Measurements from ENCODE around the gene NREP.

NREP gene

DNA sequence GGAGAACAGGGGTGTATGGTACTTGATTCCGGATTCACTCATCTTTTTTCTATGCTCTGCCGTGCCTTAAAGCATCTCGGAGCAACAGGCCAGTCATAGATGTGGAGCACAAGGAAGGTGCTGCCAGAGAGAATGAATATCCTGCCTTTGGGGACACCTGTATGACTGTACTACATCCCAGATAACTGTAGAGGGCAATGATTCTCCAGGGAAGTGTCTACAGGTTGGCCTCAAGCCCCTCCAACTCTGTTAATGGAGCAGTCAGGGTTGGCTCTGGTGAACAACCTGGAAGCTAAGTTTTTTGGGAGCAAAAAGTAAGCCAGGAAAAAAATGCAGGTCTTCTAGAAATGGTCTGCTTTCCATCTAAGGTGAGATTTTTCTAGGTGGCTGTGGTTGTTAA lies 71.0 kb downstream of the NREP start:
- Histone ChIP-seq H3K36me3 (ENCODE audit: control insufficient read depth in 4 of 4, insufficient read depth in 4 of 4, low read length in 3 of 4) (no peaks in the 10 kb centered on the region), H3K4me3 (ENCODE audit: control insufficient read depth in 1 of 7, extremely low read depth in 1 of 7, insufficient read depth in 4 of 7, low read depth in 2 of 7, low read length in 6 of 7) (no peak overlapping the region), H3K9me3 (ENCODE audit: control extremely low read depth in 1 of 5, control insufficient read depth in 4 of 5, insufficient read depth in 2 of 5, low read depth in 1 of 5, low read length in 4 of 5) (peaks cover 0 to 2% (median 0%) of the 10 kb centered on the region in 5 experiments), H3K27me3 (replicated peaks in 2 of 5; ENCODE audit: control insufficient read depth in 4 of 5, insufficient read depth in 5 of 5, low read length in 4 of 5) (no peaks in the 10 kb centered on the region), H3K4me1 (ENCODE audit: control extremely low read depth in 1 of 4, control insufficient read depth in 4 of 4, insufficient read depth in 4 of 4, low read length in 3 of 4) (no peaks in the 10 kb centered on the region), H3K27ac (ENCODE audit: insufficient read depth in 1 of 2, low read depth in 1 of 2, low read length in 2 of 2, poor library complexity in 1 of 2, severe bottlenecking in 2 of 2) (no peak overlapping the region)
- 96% methylated on average over 3 of the region's 3 CpGs for WGBS (ENCODE audit: insufficient coverage)
- ChIA-PET CTCF (interaction anchor here (1.4 to 1.5 kb wide), 2 partner anchors 52 to 464 kb away, joined by 3 to 5 read pairs; no protein-coding TSS in a partner anchor), POLR2A (no interaction called here)
- peak; percentile 5 to 23 (median 15) for DNase-seq

DNA sequence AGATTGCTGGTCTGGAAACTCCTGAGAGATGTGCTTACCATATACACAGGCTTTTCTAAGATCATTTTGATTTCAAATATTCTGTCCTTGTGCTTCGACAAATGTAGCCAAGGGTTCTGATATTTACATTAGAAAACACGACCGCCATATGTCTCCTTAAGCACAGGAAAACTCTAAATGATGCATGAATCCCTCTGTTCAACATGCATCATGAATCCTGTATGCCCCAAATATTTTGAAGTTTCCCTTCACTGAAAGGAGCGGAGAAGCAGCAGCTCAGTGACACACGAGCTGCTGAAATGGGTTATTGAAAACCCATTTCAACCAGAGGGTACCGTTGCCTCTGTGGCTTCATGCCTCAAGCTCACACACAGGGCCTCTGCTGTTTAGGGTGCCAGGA lies 74.4 kb downstream of the NREP start:
- Histone ChIP-seq H3K4me1 (ENCODE audit: control extremely low read depth in 1 of 4, control insufficient read depth in 4 of 4, insufficient read depth in 4 of 4, low read length in 3 of 4) (no peaks in the 10 kb centered on the region), H3K27me3 (replicated peaks in 2 of 5; ENCODE audit: control insufficient read depth in 4 of 5, insufficient read depth in 5 of 5, low read length in 4 of 5) (no peaks in the 10 kb centered on the region), H3K27ac (ENCODE audit: insufficient read depth in 1 of 2, low read depth in 1 of 2, low read length in 2 of 2, poor library complexity in 1 of 2, severe bottlenecking in 2 of 2) (no peak overlapping the region), H3K4me3 (ENCODE audit: control insufficient read depth in 1 of 7, extremely low read depth in 1 of 7, insufficient read depth in 4 of 7, low read depth in 2 of 7, low read length in 6 of 7) (no peak overlapping the region), H3K9me3 (ENCODE audit: control extremely low read depth in 1 of 5, control insufficient read depth in 4 of 5, insufficient read depth in 2 of 5, low read depth in 1 of 5, low read length in 4 of 5) (peaks cover 0 to 2% (median 0%) of the 10 kb centered on the region in 5 experiments), H3K36me3 (ENCODE audit: control insufficient read depth in 4 of 4, insufficient read depth in 4 of 4, low read length in 3 of 4) (no peaks in the 10 kb centered on the region)
- ChIA-PET POLR2A (no interaction called here), CTCF (interaction anchor here (0.6 kb wide), 1 partner anchor 11 kb away, joined by 3 read pairs; no protein-coding TSS in a partner anchor)
- 97% methylated on average over 6 of the region's 6 CpGs for WGBS (ENCODE audit: insufficient coverage)
- no peak for DNase-seq

DNA sequence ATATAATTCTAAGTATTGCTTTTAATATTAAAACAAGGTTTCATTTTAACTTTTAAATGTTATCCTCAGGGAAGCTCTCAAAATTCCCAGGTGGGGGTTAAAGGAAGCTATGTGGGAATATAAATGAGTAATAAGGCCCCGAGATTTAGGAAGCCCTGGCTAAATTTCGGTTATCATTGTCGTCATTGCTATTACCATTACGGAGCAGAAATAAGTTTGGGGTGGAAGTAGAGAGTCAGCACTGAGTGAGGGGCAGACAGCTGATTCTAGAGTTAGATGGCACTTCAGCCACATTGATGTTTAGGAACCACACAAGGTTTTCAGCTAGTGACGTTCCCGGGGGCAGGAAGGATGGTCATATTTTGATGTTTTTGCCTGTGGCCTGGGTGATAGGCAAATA lies 74.9 kb downstream of the NREP start:
- no peak overlapping the region for H3K27ac ChIP-seq (ENCODE audit: insufficient read depth in 1 of 2, low read depth in 1 of 2, low read length in 2 of 2, poor library complexity in 1 of 2, severe bottlenecking in 2 of 2)
- CTCF ChIA-PET: interaction anchor here (0.6 kb wide), 1 partner anchor 10 kb away, joined by 3 read pairs; no protein-coding TSS in a partner anchor
- H3K36me3 ChIP-seq (ENCODE audit: control insufficient read depth in 4 of 4, insufficient read depth in 4 of 4, low read length in 3 of 4): no peaks in the 10 kb centered on the region
- H3K4me3 ChIP-seq (ENCODE audit: control insufficient read depth in 1 of 7, extremely low read depth in 1 of 7, insufficient read depth in 4 of 7, low read depth in 2 of 7, low read length in 6 of 7): no peak overlapping the region
- no peaks in the 10 kb centered on the region for H3K4me1 ChIP-seq (ENCODE audit: control extremely low read depth in 1 of 4, control insufficient read depth in 4 of 4, insufficient read depth in 4 of 4, low read length in 3 of 4)
- DNase-seq: no peak
- H3K9me3 ChIP-seq (ENCODE audit: control extremely low read depth in 1 of 5, control insufficient read depth in 4 of 5, insufficient read depth in 2 of 5, low read depth in 1 of 5, low read length in 4 of 5): peaks cover 0 to 2% (median 0%) of the 10 kb centered on the region in 5 experiments
- 100% methylated on average over 2 of the region's 6 CpGs for WGBS (ENCODE audit: insufficient coverage)
- no peaks in the 10 kb centered on the region for H3K27me3 ChIP-seq (replicated peaks in 2 of 5; ENCODE audit: control insufficient read depth in 4 of 5, insufficient read depth in 5 of 5, low read length in 4 of 5)
- POLR2A ChIA-PET: no interaction called here

DNA sequence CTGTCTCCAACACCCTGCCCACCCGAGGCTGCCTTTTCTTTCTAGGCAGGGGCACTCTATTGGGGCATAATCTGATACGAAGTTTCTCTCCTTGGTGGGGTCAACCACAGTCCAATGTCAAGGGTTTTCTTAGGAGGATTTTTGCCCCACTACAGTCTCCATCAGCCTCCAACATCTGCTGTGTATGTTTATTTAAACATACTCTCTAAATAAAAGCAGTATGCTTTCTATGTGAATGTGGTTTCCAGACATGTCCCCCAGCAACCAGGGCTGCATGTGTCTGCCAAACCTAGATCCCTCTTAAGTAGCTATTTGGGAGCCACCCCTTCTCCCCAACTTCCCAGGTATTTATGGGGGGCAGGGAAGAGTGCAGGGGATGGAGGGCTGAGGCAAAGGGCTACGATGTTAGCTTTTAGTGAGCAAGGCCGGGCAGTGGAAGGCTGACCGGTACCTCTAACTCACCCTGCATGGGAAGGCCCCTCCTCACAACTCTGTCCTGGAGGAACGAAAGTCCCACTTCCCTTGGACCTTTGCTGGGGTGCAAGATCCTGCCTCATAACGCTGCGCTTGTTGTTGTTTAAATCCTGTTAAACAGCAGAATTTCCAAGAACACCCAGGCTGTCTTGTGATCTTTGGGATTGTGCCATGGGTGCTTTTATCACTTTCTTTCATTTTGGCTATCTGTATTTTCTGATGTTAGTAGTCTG lies 75.4 kb downstream of the NREP start:
- ChIA-PET CTCF (no interaction called here), POLR2A (no interaction called here)
- no peaks in the 10 kb centered on the region for H3K27me3 ChIP-seq (replicated peaks in 2 of 5; ENCODE audit: control insufficient read depth in 4 of 5, insufficient read depth in 5 of 5, low read length in 4 of 5)
- H3K9me3 ChIP-seq (ENCODE audit: control extremely low read depth in 1 of 5, control insufficient read depth in 4 of 5, insufficient read depth in 2 of 5, low read depth in 1 of 5, low read length in 4 of 5): peaks cover 0 to 2% (median 0%) of the 10 kb centered on the region in 5 experiments
- WGBS (ENCODE audit: insufficient coverage): 98% methylated on average over 7 of the region's 8 CpGs
- no peak overlapping the region for H3K4me3 ChIP-seq (ENCODE audit: control insufficient read depth in 1 of 7, extremely low read depth in 1 of 7, insufficient read depth in 4 of 7, low read depth in 2 of 7, low read length in 6 of 7)
- H3K27ac ChIP-seq (ENCODE audit: insufficient read depth in 1 of 2, low read depth in 1 of 2, low read length in 2 of 2, poor library complexity in 1 of 2, severe bottlenecking in 2 of 2): no peak overlapping the region
- no peaks in the 10 kb centered on the region for H3K36me3 ChIP-seq (ENCODE audit: control insufficient read depth in 4 of 4, insufficient read depth in 4 of 4, low read length in 3 of 4)
- H3K4me1 ChIP-seq (ENCODE audit: control extremely low read depth in 1 of 4, control insufficient read depth in 4 of 4, insufficient read depth in 4 of 4, low read length in 3 of 4): no peaks in the 10 kb centered on the region
- no peak for DNase-seq

DNA sequence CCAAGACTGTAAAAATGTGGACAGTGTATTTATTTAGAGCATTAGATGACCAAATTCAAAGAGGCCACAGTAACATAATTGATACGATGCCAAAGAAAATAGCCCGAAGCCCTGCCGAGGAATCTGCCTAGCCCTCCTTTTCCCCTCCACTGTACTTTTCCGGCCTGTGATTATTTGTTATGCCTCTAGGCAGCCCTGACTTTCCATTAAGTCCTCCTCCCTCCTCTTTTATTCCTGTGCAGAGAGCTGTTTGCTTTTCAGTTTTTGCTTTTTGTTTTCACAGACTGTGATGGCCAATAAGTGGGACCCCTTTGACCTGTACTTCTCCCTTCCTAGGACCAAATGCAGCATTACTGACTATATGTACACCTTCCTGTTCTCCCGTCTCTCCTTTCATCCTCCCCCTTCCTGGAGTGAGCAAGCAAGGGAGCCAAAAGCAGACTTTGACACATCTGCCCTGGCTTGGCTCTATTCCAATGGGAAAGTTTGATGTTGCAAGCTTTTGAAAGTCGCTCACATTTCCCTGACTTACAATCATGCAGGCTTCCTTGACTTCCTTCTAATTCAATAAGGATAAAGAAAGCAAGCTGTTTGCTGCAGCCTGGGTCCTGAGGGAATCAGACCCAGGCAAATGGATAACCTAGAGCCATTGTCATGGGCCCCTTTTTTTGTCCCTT lies 76.1 kb downstream of the NREP start:
- 93% methylated on average over 6 of the region's 6 CpGs for WGBS (ENCODE audit: insufficient coverage)
- H3K27me3 ChIP-seq (replicated peaks in 2 of 5; ENCODE audit: control insufficient read depth in 4 of 5, insufficient read depth in 5 of 5, low read length in 4 of 5): no peaks in the 10 kb centered on the region
- POLR2A ChIA-PET: no interaction called here
- no peak for DNase-seq
- H3K27ac ChIP-seq (ENCODE audit: insufficient read depth in 1 of 2, low read depth in 1 of 2, low read length in 2 of 2, poor library complexity in 1 of 2, severe bottlenecking in 2 of 2): no peak overlapping the region
- H3K9me3 ChIP-seq (ENCODE audit: control extremely low read depth in 1 of 5, control insufficient read depth in 4 of 5, insufficient read depth in 2 of 5, low read depth in 1 of 5, low read length in 4 of 5): no peaks in the 10 kb centered on the region
- H3K36me3 ChIP-seq (ENCODE audit: control insufficient read depth in 4 of 4, insufficient read depth in 4 of 4, low read length in 3 of 4): no peaks in the 10 kb centered on the region
- H3K4me3 ChIP-seq (ENCODE audit: control insufficient read depth in 1 of 7, extremely low read depth in 1 of 7, insufficient read depth in 4 of 7, low read depth in 2 of 7, low read length in 6 of 7): no peak overlapping the region
- no peaks in the 10 kb centered on the region for H3K4me1 ChIP-seq (ENCODE audit: control extremely low read depth in 1 of 4, control insufficient read depth in 4 of 4, insufficient read depth in 4 of 4, low read length in 3 of 4)
- CTCF ChIA-PET: interaction anchor here (1.0 kb wide), 1 partner anchor 12 kb away, joined by 3 read pairs; no protein-coding TSS in a partner anchor

DNA sequence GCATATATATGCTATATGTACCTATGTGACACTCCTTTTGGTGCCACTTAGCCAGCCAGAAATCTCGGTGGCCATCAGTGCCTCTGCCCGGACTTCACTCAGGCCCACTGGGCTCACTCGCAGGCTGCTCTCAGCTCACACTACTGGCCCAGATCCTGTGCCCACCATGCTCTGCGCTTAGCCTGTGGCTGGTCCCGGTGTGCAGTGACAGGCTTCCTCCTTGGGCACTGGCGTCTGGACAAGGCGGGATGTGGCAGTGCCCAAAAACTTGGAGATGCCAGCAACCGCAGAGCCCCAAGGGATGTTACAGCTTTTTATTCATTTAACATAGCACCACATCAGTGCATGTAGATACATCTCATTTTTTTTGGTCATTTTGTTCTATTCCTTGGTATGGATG lies 77.4 kb downstream of the NREP start:
- no peaks in the 10 kb centered on the region for H3K4me1 ChIP-seq (ENCODE audit: control extremely low read depth in 1 of 4, control insufficient read depth in 4 of 4, insufficient read depth in 4 of 4, low read length in 3 of 4)
- no peaks in the 10 kb centered on the region for H3K9me3 ChIP-seq (ENCODE audit: control extremely low read depth in 1 of 5, control insufficient read depth in 4 of 5, insufficient read depth in 2 of 5, low read depth in 1 of 5, low read length in 4 of 5)
- CTCF ChIA-PET: no interaction called here
- no peaks in the 10 kb centered on the region for H3K36me3 ChIP-seq (ENCODE audit: control insufficient read depth in 4 of 4, insufficient read depth in 4 of 4, low read length in 3 of 4)
- DNase-seq: no peak
- H3K27ac ChIP-seq (ENCODE audit: insufficient read depth in 1 of 2, low read depth in 1 of 2, low read length in 2 of 2, poor library complexity in 1 of 2, severe bottlenecking in 2 of 2): no peak overlapping the region
- POLR2A ChIA-PET: no interaction called here
- H3K27me3 ChIP-seq (replicated peaks in 2 of 5; ENCODE audit: control insufficient read depth in 4 of 5, insufficient read depth in 5 of 5, low read length in 4 of 5): no peaks in the 10 kb centered on the region
- WGBS (ENCODE audit: insufficient coverage): 98% methylated on average over 7 of the region's 8 CpGs
- H3K4me3 ChIP-seq (ENCODE audit: control insufficient read depth in 1 of 7, extremely low read depth in 1 of 7, insufficient read depth in 4 of 7, low read depth in 2 of 7, low read length in 6 of 7): no peak overlapping the region

Measured in common myeloid progenitor, CD34-positive (primary cell).